H1 (cell line): Measurements from ENCODE around the gene GDI2. TPM values are rescaled to one million over a fixed set of nuclear protein-coding genes. Genes with fewer than 3 reads are reported as not detected.
A peak's percentile ranks its signal among the peaks of the same experiment; 100 is the strongest.

Experiments
- CTCF ChIA-PET: fragments of 300-600 bp; sonication (Branson Sonifier 250); formaldehyde crosslinking; loops from one replicate; lab custom pipeline; 2021; ENCODE audit not compliant: partially characterized antibody; lab: Charles Lee
- POLR2A ChIA-PET: fragments of 300-600 bp; sonication (Branson Sonifier 250); formaldehyde crosslinking; loops from one replicate; lab custom pipeline; 2021; ENCODE audit warnings: inconsistent platforms; ENCODE audit not compliant: partially characterized antibody; lab: Charles Lee
- DNase-seq, 2 experiments: peaks; one replicate each; pipeline versions ENCODE4 v3.0.0 to v3.0.0-alpha.2; 2010 to 2022; ENCODE audit warnings: low spot score in 2 of 2, low read depth in 1 of 2, mixed read lengths in 1 of 2
- FAIRE-seq: peaks from 2 replicates; lab custom pipeline; 2011; peaks lifted over from hg19 to GRCh38; lab: Jason Lieb, UNC
- H2AFZ ChIP-seq: 2 replicates; pipeline ENCODE4 v1.8.1; 2012; ENCODE audit warnings: low read length, inconsistent platforms
- H2AK5ac ChIP-seq: 2 replicates; pipeline ENCODE4 v1.6.1; 2013; ENCODE audit warnings: low read depth, low read length
- H2BK120ac ChIP-seq: replicated peaks from 2 replicates; pipeline ENCODE3; 2013; ENCODE audit warnings: low read depth, low read length, inconsistent platforms
- H2BK12ac ChIP-seq: 2 replicates; pipeline ENCODE4 v1.6.1; 2013; ENCODE audit warnings: low read depth, low read length
- H2BK15ac ChIP-seq: 2 replicates; pipeline ENCODE4 v1.6.1; 2013; ENCODE audit warnings: low read length
- H2BK20ac ChIP-seq: 2 replicates; pipeline ENCODE4 v1.6.1; 2013; ENCODE audit warnings: low read length
- H2BK5ac ChIP-seq: 2 replicates; pipeline ENCODE4 v1.6.1; 2013; ENCODE audit warnings: low read depth, low read length
- H3K14ac ChIP-seq: 2 replicates; pipeline ENCODE4 v1.6.1; 2013; ENCODE audit warnings: inconsistent platforms; ENCODE audit not compliant: insufficient read length
- H3K18ac ChIP-seq: 2 replicates; pipeline ENCODE4 v1.6.1; 2013; ENCODE audit warnings: low read length; ENCODE audit errors: extremely low read depth
- H3K23ac ChIP-seq: 2 replicates; pipeline ENCODE4 v1.6.1; 2013; ENCODE audit warnings: inconsistent platforms; ENCODE audit not compliant: insufficient read length
- H3K23me2 ChIP-seq: 2 replicates; pipeline ENCODE4 v1.6.1; 2013; ENCODE audit warnings: low read depth, low read length
- H3K27ac ChIP-seq: 2 replicates; pipeline ENCODE4 v1.6.1; 2011; ENCODE audit warnings: low read depth, low read length, inconsistent platforms
- H3K27me3 ChIP-seq, 4 experiments: replicated peaks in 1 of 4; 1 replicate in 1 of 4; 2 replicates in 3 of 4; pipeline versions ENCODE4 v1.6.1 to v1.8.1; 2011 to 2013; ENCODE audit warnings: low read length in 3 of 4, mild to moderate bottlenecking in 3 of 4, inconsistent platforms in 2 of 4, mixed read lengths in 2 of 4, moderate library complexity in 1 of 4; ENCODE audit not compliant: control insufficient read depth in 3 of 4, insufficient read depth in 3 of 4; ENCODE audit errors: extremely low read depth in 1 of 4
- H3K36me3 ChIP-seq, 4 experiments: 2 replicates each; pipeline versions ENCODE4 v1.6.1 to v1.8.1; 2011 to 2013; ENCODE audit warnings: mild to moderate bottlenecking in 4 of 4, low read length in 3 of 4, moderate library complexity in 2 of 4, control low read depth in 1 of 4, inconsistent platforms in 1 of 4; ENCODE audit not compliant: insufficient read depth in 4 of 4, control insufficient read depth in 2 of 4
- H3K4ac ChIP-seq: replicated peaks from 2 replicates; pipeline ENCODE3; 2013; ENCODE audit warnings: low read length, low read depth, mixed read lengths, inconsistent platforms; ENCODE audit not compliant: insufficient read length
- H3K4me1 ChIP-seq, 4 experiments: replicated peaks in 1 of 4; 1 replicate in 1 of 4; 2 replicates in 3 of 4; pipeline versions ENCODE4 v1.6.1 to v1.8.1; 2011 to 2013; ENCODE audit warnings: low read length in 3 of 4, inconsistent platforms in 2 of 4, mixed read lengths in 1 of 4; ENCODE audit not compliant: insufficient read depth in 4 of 4, control insufficient read depth in 3 of 4
- H3K4me2 ChIP-seq, 2 experiments: 2 replicates each; pipeline versions ENCODE4 v1.6.1 to v1.8.1; 2011 to 2013; ENCODE audit warnings: low read depth in 2 of 2, low read length in 2 of 2, control low read depth in 1 of 2, inconsistent platforms in 1 of 2, mild to moderate bottlenecking in 1 of 2; ENCODE audit not compliant: insufficient read depth in 1 of 2
- H3K4me3 ChIP-seq, 4 experiments: fragments of 200-600, 300-600 bp in 1 of 4; sonication (generic), shearing (Covaris generic), sonication (Bioruptor Twin) in 1 of 4; 2 replicates each; pipeline versions ENCODE4 v1.5.1 to v1.8.1; 2011 to 2016; ENCODE audit warnings: low read length in 4 of 4, low read depth in 3 of 4, control low read depth in 2 of 4, inconsistent platforms in 2 of 4, mild to moderate bottlenecking in 2 of 4, mixed read lengths in 1 of 4, moderate library complexity in 1 of 4; ENCODE audit not compliant: insufficient read depth in 2 of 4; ENCODE audit errors: extremely low read depth in 1 of 4
- H3K56ac ChIP-seq: replicated peaks from 2 replicates; pipeline ENCODE3; 2013; ENCODE audit warnings: low read depth, mild to moderate bottlenecking, mixed read lengths, low read length, inconsistent platforms; ENCODE audit not compliant: insufficient read length
- H3K79me1 ChIP-seq: 2 replicates; pipeline ENCODE4 v1.6.1; 2013; ENCODE audit warnings: low read depth, low read length, control low read depth
- H3K79me2 ChIP-seq, 2 experiments: 2 replicates each; pipeline versions ENCODE4 v1.6.1 to v1.8.1; 2012 to 2013; ENCODE audit warnings: low read length in 2 of 2, mild to moderate bottlenecking in 2 of 2, inconsistent platforms in 1 of 2; ENCODE audit not compliant: insufficient read depth in 2 of 2, control insufficient read depth in 1 of 2
- H3K9ac ChIP-seq, 4 experiments: replicated peaks in 1 of 4; 1 replicate in 1 of 4; 2 replicates in 3 of 4; pipeline versions ENCODE4 v1.6.1 to v1.8.1; 2011 to 2013; ENCODE audit warnings: low read depth in 3 of 4, low read length in 3 of 4, control low read depth in 2 of 4, mild to moderate bottlenecking in 2 of 4, moderate library complexity in 2 of 4, inconsistent platforms in 1 of 4; ENCODE audit errors: extremely low read depth in 1 of 4
- H3K9me3 ChIP-seq, 2 experiments: 2 replicates each; pipeline versions ENCODE4 v1.6.1 to v1.8.1; 2012 to 2013; ENCODE audit warnings: mild to moderate bottlenecking in 2 of 2, moderate library complexity in 2 of 2, control low read depth in 1 of 2, inconsistent platforms in 1 of 2, low read depth in 1 of 2, low read length in 1 of 2, mixed read lengths in 1 of 2; ENCODE audit not compliant: insufficient read depth in 2 of 2
- H4K20me1 ChIP-seq, 2 experiments: replicated peaks in 1 of 2; 2 replicates each; pipeline versions ENCODE3 to v1.8.1; 2011 to 2013; ENCODE audit warnings: inconsistent platforms in 2 of 2, low read length in 2 of 2, mild to moderate bottlenecking in 1 of 2; ENCODE audit not compliant: insufficient read depth in 2 of 2, control insufficient read depth in 1 of 2
- H4K5ac ChIP-seq: 2 replicates; pipeline ENCODE4 v1.6.1; 2013; ENCODE audit warnings: low read length, low read depth, mixed read lengths, inconsistent platforms; ENCODE audit not compliant: insufficient read length
- H4K8ac ChIP-seq: 2 replicates; pipeline ENCODE4 v1.8.0; 2013; ENCODE audit warnings: mild to moderate bottlenecking, moderate library complexity, low read length, inconsistent platforms; ENCODE audit not compliant: insufficient read depth; ENCODE audit errors: extremely low read depth
- H4K91ac ChIP-seq: replicated peaks from 2 replicates; pipeline ENCODE3; 2013; ENCODE audit warnings: low read length, mixed read lengths, inconsistent platforms; ENCODE audit not compliant: insufficient read length
- CREB1 ChIP-seq: IDR thresholded peaks from 2 replicates; pipeline ENCODE4 v1.6.1; 2012; ENCODE audit warnings: inconsistent platforms
- KDM1A ChIP-seq: fragments of 200-600, 300-600 bp; sonication (generic); IDR thresholded peaks from 2 replicates; pipeline ENCODE4 v1.7.1; 2016; ENCODE audit warnings: mild to moderate bottlenecking, low read length, borderline replicate concordance
- POLR2AphosphoS5 ChIP-seq: IDR thresholded peaks from 2 replicates; pipeline ENCODE4 v1.6.1; 2011; ENCODE audit warnings: low read depth, low read length
- WGBS, 2 experiments: shearing (Covaris generic) in 1 of 2; methylation state at CpG; one replicate each; pipeline versions ENCODE4 v1.1.6 to v1.1.7; 2013 to 2015; ENCODE audit warnings: low lambda C conversion rate in 2 of 2, mixed read lengths in 2 of 2, inconsistent platforms in 1 of 2, low coverage in 1 of 2, missing lambda C conversion rate in 1 of 2; ENCODE audit not compliant: insufficient replicate concordance in 2 of 2, insufficient coverage in 1 of 2, insufficient read length in 1 of 2; ENCODE audit errors: extremely low coverage in 1 of 2, missing lambda C conversion rate in 1 of 2; 5-methylcytosine and 5-hydroxymethylcytosine counted together
- polyA plus RNA-seq, 7 experiments: library from polyadenylated mRNA; depleted of rRNA in 3 of 7; stranded (reverse) in 5 of 7; unstranded in 2 of 7; fragments of >200 nt in 5 of 7; fragments of 200-250 nt in 2 of 7; gene quantifications; 1 replicate in 5 of 7; 2 replicates in 1 of 7; 4 replicates in 1 of 7; pipeline versions ENCODE4 v1.2.1 to v1.2.3, GENCODE V29; 2011 to 2013; ENCODE audit warnings: missing spikeins in 2 of 7, mixed read lengths in 2 of 7
- total RNA-seq: library from RNA; stranded (reverse); fragmentation: NEBNext Ultra II Directional; extraction: Animal tissue kit (Norgen Biotek cat#: 25700); gene quantifications from 2 replicates; pipeline ENCODE4 v1.2.1, GENCODE V29; 2021

The GDI2 gene
- total and polyA plus RNA-seq, 2 of the 8 experiments (the other 6 are each of a cell fraction or from before 2014, with no cell fraction given), result 168 to 385 TPM

DNA sequence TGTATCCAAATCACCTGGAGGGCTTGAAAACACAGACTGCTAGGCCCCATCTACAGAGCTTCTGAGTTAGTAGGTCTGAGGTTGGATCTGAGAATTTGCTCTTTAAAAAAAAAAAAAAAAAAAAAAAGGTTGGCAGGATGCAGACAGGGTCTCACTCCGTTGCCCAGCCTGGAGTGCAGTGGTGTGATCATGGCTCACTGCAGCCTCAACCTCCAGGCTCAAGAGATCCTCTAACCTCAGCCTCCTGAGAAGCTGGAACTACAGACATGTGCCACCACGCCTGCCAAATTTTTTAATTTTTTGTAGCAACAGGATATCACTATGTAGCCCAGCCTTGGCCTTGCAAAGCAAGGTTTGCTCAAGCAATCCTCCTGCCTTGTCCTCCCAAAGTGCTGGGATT lies 8.0 kb downstream of the GDI2 start:
- H3K4me2 ChIP-seq, result no peak overlapping the region
- no peaks in the 10 kb centered on the region for H3K4me1 ChIP-seq
- no peak overlapping the region for H2BK20ac ChIP-seq
- no peaks in the 10 kb centered on the region for H3K27me3 ChIP-seq
- H4K20me1 ChIP-seq, result peaks cover 21 to 33% of the 10 kb centered on the region in 2 experiments
- no peak overlapping the region for H3K56ac ChIP-seq
- no peak overlapping the region for H2BK5ac ChIP-seq
- no peak overlapping the region for H2AK5ac ChIP-seq
- no peak overlapping the region for H3K23ac ChIP-seq
- DNase-seq, result no peak
- no peak overlapping the region for H3K4me3 ChIP-seq
- POLR2A ChIA-PET, result interaction anchor here (0.9 to 1.1 kb wide), 3 partner anchors 9 to 69 kb away, joined by 3 to 4 read pairs (median 4); no protein-coding TSS in a partner anchor
- H2BK12ac ChIP-seq, result no peak overlapping the region
- no peak overlapping the region for H2BK120ac ChIP-seq
- peaks cover 0 to 19% (median 6%) of the 10 kb centered on the region in 4 experiments; a peak in 2 of 8 replicates for H3K36me3 ChIP-seq
- H3K14ac ChIP-seq, result no peak overlapping the region
- H3K9me3 ChIP-seq, result no peaks in the 10 kb centered on the region
- FAIRE-seq, result no peak
- H3K9ac ChIP-seq, result no peak overlapping the region
- H4K5ac ChIP-seq, result no peak overlapping the region
- no peak overlapping the region for H4K91ac ChIP-seq
- H2AFZ ChIP-seq, result no peak overlapping the region
- no peaks in the 10 kb centered on the region for H3K23me2 ChIP-seq
- no peak for TF ChIP-seq KDM1A
- no peak for TF ChIP-seq CREB1
- TF ChIP-seq POLR2AphosphoS5, result 0 out of 2 replicates have a peak, but pooled peaks have one; percentile 33
- no peaks in the 10 kb centered on the region for H3K79me1 ChIP-seq
- no peak overlapping the region for H3K4ac ChIP-seq
- no peak overlapping the region for H4K8ac ChIP-seq
- H3K18ac ChIP-seq, result no peak overlapping the region
- no peak overlapping the region for H2BK15ac ChIP-seq
- CTCF ChIA-PET, result interaction anchor here (0.9 kb wide), 1 partner anchor 67 kb away, joined by 3 read pairs; no protein-coding TSS in a partner anchor
- peaks cover 52 to 99% of the 10 kb centered on the region in 2 experiments for H3K79me2 ChIP-seq
- WGBS, 2 experiments, result 89% methylated on average over 2 of the region's 2 CpGs; no CpG with 5 or more reads in 1 of the 2 experiments
- H3K27ac ChIP-seq, result no peak overlapping the region
